Measurements from ENCODE around the gene PRIMA1. TPM values are rescaled to one million over a fixed set of nuclear protein-coding genes. Genes with fewer than 3 reads are reported as not detected.

The PRIMA1 gene
- total RNA-seq, 4 donors from 2014 or later: 0.33 to 0.88 (median 0.64) TPM

DNA sequence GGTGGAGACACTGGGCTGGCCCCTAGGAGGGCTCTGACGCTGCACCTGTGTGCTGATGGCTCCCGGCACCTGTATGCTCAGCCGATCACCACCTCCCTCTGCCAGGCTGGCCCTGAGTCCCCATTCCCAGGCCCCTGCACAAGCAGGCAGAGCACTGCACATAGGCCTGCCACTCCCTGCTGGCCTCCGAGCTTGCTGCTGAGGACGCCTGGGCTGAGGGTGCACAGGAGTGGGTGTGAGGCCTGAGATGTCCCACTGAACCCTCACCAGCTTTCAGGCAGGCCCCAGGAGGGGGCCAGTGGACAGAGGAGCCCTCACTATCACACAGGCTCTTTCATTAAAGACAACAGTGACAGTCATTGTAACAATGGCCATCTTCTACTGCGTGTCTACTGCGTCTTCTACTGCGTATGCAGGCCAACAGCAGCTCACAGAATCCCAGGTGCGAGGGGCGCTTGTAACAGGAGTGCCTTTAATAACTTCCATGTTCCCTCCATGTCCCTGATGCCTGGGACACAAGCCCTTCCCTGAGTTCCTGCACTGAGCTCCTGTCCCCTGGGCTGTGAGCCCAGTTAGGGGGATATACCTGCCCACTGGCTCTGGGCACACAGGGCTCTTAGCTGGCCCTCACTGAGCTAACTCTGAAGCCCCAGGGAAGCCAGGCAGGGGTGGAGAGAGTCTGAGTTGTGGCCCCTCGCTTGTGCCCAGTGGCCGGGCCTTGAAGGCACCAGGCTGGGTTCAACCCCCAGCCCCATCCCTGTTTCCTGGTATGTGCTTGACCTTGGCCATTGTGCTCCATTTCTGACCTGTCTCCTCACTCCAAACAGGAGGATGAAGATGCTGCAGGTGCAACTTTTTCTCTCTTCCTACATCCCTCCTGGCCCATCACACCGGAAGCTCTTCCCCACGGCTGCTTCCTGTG lies 71.3 kb downstream of the PRIMA1 start:
- no peak overlapping the region for H3K27ac ChIP-seq
- WGBS, 2 donors: 96 to 97% methylated on average over 10 to 11 of the region's 14 CpGs
- no peak for TF ChIP-seq POLR2A (IDR thresholded peaks at IDR 0.05)
- TF ChIP-seq, protein P1, sequence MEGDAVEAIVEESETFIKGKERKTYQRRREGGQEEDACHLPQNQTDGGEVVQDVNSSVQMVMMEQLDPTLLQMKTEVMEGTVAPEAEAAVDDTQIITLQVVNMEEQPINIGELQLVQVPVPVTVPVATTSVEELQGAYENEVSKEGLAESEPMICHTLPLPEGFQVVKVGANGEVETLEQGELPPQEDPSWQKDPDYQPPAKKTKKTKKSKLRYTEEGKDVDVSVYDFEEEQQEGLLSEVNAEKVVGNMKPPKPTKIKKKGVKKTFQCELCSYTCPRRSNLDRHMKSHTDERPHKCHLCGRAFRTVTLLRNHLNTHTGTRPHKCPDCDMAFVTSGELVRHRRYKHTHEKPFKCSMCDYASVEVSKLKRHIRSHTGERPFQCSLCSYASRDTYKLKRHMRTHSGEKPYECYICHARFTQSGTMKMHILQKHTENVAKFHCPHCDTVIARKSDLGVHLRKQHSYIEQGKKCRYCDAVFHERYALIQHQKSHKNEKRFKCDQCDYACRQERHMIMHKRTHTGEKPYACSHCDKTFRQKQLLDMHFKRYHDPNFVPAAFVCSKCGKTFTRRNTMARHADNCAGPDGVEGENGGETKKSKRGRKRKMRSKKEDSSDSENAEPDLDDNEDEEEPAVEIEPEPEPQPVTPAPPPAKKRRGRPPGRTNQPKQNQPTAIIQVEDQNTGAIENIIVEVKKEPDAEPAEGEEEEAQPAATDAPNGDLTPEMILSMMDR (IDR thresholded peaks at IDR 0.05): no peak
- H3K4me1 ChIP-seq: peaks cover 26 to 29% of the 10 kb centered on the region in 2 donors
- no peaks in the 10 kb centered on the region for H3K36me3 ChIP-seq
- DNase-seq: no peak
- H3K9me3 ChIP-seq: no peaks in the 10 kb centered on the region
- no peaks in the 10 kb centered on the region for H3K27me3 ChIP-seq
- H3K4me3 ChIP-seq (replicated peaks in 1 of 3): no peak overlapping the region
- intact Hi-C loops (cut with DNase I): no loop called here

DNA sequence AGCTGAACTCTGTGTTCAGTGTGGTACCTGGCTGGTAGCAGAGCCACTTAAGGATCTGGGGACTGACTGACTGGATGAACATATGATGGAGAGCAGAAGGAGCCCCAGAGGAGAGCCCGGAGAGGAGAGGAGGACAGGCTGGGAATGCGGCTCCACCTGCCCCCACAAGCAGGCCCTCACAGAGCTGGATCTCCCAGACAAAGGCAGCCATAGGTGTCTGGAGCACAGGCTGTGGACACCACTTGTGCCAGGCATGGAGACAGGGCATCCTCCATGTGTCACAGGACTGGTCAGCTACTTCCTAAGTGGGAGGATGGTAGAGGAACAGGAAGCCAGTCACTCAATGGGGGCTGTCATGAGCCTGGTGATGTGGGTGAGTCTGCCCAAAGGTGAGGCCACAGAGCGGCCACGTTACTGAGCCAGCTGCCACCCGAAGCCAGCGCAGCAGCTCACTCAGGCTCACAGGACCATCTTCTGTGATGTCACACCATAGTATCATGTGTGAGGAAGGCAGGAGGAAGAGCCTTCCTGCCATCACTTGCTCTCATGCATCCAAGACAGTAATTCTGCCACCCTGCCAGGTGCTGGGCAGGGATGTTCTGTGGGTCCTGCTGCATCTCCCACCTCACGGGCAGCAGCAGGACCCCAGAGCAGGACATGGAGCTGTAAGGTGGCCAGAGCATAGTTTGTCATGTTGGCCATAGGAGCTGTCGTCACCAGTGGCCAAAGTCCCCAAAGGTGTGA lies 72.1 kb downstream of the PRIMA1 start:
- H3K4me1 ChIP-seq: peaks cover 33 to 37% of the 10 kb centered on the region in 2 donors
- DNase-seq: no peak
- intact Hi-C loops (cut with DNase I): no loop called here
- no peak overlapping the region for H3K27ac ChIP-seq
- TF ChIP-seq, protein P1 (IDR thresholded peaks at IDR 0.05): no peak
- no peak for TF ChIP-seq POLR2A (IDR thresholded peaks at IDR 0.05)
- 87 to 93% methylated on average over 4 to 8 of the region's 8 CpGs for WGBS, 2 donors
- H3K4me3 ChIP-seq (replicated peaks in 1 of 3): no peak overlapping the region
- H3K27me3 ChIP-seq: no peaks in the 10 kb centered on the region
- H3K36me3 ChIP-seq: no peaks in the 10 kb centered on the region
- no peaks in the 10 kb centered on the region for H3K9me3 ChIP-seq

DNA sequence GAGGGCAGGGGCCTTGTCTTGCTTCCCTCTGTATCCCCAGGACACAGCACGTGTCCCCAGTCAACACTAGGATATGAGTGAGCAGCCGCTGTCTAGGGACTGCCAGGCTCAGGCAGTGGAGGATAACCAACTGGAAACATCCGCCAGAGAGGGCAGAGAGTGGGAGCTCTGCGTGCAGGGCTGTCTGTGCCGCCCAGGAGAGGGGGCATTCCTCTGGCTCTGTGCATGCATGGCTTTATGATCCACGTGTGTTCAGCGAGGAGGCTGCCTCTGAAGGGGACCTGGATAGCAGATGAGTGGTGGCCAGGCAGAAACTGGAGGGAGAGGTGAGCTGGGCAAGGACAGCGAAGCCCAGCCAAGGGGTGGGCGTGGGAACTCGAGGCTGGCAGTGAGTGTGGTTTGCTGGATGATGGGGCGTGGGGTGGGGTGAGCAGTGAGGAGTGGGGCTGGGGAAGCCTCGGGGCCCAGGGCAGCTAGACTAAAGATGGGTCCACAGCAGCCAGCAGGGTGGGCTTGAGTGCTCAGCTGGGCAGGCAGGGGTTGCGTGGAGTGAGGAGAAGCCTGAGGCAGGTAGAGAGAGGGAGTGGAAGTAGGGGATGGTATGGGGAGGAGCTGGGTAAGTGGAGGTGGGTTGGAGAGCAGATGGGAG lies 72.9 kb downstream of the PRIMA1 start:
- H3K27ac ChIP-seq: no peak overlapping the region
- H3K4me1 ChIP-seq: peaks cover 33 to 37% of the 10 kb centered on the region in 2 donors
- H3K9me3 ChIP-seq: no peaks in the 10 kb centered on the region
- 45 to 56% methylated on average over 13 of the region's 13 CpGs for WGBS, 2 donors
- H3K27me3 ChIP-seq: no peaks in the 10 kb centered on the region
- intact Hi-C loops (cut with DNase I): no loop called here
- H3K36me3 ChIP-seq: no peaks in the 10 kb centered on the region
- DNase-seq: peak; percentile 38 to 69
- TF ChIP-seq, protein P1 (IDR thresholded peaks at IDR 0.05): no peak
- TF ChIP-seq POLR2A (IDR thresholded peaks at IDR 0.05): no peak
- H3K4me3 ChIP-seq (replicated peaks in 1 of 3): no peak overlapping the region

DNA sequence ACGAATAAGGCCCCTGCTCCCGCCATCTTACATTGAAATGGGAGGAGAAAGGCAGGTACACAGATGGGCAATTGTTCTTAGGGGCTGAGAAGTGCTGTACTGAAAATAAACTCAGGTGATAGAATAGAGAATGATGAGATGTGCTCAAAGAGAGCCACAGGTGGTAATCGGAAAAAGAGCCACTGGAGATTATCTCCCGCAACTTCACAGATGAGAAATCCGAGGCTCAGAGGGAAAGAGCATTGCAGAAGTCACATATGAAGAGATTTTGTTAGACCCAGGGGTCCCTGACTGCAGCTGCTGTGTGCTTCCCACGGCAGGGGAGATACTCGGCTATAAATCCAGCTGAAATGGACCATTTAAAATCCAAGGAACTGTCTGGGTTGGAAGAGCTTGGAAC lies 73.7 kb downstream of the PRIMA1 start:
- no peak for DNase-seq
- Histone ChIP-seq H3K27ac (no peak overlapping the region), H3K27me3 (no peaks in the 10 kb centered on the region), H3K4me1 (peaks cover 33 to 37% of the 10 kb centered on the region in 2 donors), H3K9me3 (no peaks in the 10 kb centered on the region), H3K4me3 (replicated peaks in 1 of 3) (no peak overlapping the region), H3K36me3 (no peaks in the 10 kb centered on the region)
- no peak for TF ChIP-seq POLR2A (IDR thresholded peaks at IDR 0.05)
- TF ChIP-seq, protein P1 (IDR thresholded peaks at IDR 0.05): no peak
- intact Hi-C loops (cut with DNase I): no loop called here
- 85 to 89% methylated on average over 7 of the region's 7 CpGs for WGBS, 2 donors

All from thyroid gland (tissue), 4 donors.